Stomach (tissue), 9 donors: Measurements from ENCODE around the gene CPEB2. TPM values are rescaled to one million over a fixed set of nuclear protein-coding genes. Genes with fewer than 3 reads are reported as not detected.
A peak's percentile ranks its signal among the peaks of the same experiment; 100 is the strongest.

Experiments used
- DNase-seq, 2 donors: peaks; one replicate each; pipeline versions ENCODE4 v3.0.0 to v3.0.0-alpha.2; 2013 to 2019
- H3K27ac ChIP-seq, 5 donors: fragments of 200-600 bp in 4 of 5; sonication (generic) in 4 of 5; one replicate each; pipeline ENCODE4 v1.5.1; 2013 to 2019; ENCODE audit warnings: mild to moderate bottlenecking in 1 of 5, moderate library complexity in 1 of 5
- H3K27me3 ChIP-seq, 3 donors: fragments of 200-600 bp; sonication (generic); one replicate each; pipeline ENCODE4 v1.5.1; 2017 to 2019; ENCODE audit warnings: mixed run types in 1 of 3
- H3K36me3 ChIP-seq, 4 donors: fragments of 200-600 bp; sonication (generic); 1 replicate in 3 of 4; 2 replicates in 1 of 4; pipeline ENCODE4 v1.5.1; 2016 to 2019
- H3K4me1 ChIP-seq, 4 donors: fragments of 200-600 bp; sonication (generic); one replicate each; pipeline ENCODE4 v1.5.1; 2016 to 2019
- H3K4me3 ChIP-seq, 4 donors: fragments of 200-600 bp; sonication (generic) in 3 of 4; one replicate each; pipeline ENCODE4 v1.5.1; 2016 to 2019; ENCODE audit warnings: mild to moderate bottlenecking in 1 of 4
- H3K9me3 ChIP-seq, 4 donors: fragments of 200-600 bp; sonication (generic); one replicate each; pipeline ENCODE4 v1.5.1; 2016 to 2019
- EP300 ChIP-seq: sonication (generic); formaldehyde crosslinking; IDR thresholded peaks from one replicate; pipeline ENCODE4 v1.6.1; 2017; ENCODE audit warnings: antibody characterized with exemption
- POLR2A ChIP-seq, 4 donors: fragments of 450-650 bp; IDR thresholded peaks; one replicate each; pipeline ENCODE4 v1.6.1; 2016; ENCODE audit warnings: antibody characterized with exemption in 4 of 4, control low read depth in 2 of 4, mild to moderate bottlenecking in 1 of 4, moderate library complexity in 1 of 4
- POLR2AphosphoS5 ChIP-seq, 3 donors: sonication (generic); formaldehyde crosslinking; IDR thresholded peaks; one replicate each; pipeline ENCODE4 v1.6.1; 2016; ENCODE audit warnings: antibody characterized with exemption in 3 of 3
- WGBS, 5 donors: extraction: QIAGEN DNeasy Blood & Tissue Kit in 3 of 5; methylation state at CpG; one replicate each; pipeline versions ENCODE4 v1.1.5 to v1.1.7; 2013 to 2018; 5-methylcytosine and 5-hydroxymethylcytosine counted together
- intact Hi-C: fragments of 100-400 bp; cut with DNase I; formaldehyde crosslinking; loops from one replicate; pipeline ENCODE4 v1.15.1; 2023; ENCODE audit warnings: low total_unique reads
- polyA plus RNA-seq, 3 donors: library from polyadenylated mRNA; stranded (reverse); fragments of 200-250 nt; gene quantifications; one replicate each; pipeline ENCODE4 v1.2.3, GENCODE V29; 2013
- total RNA-seq, 5 donors: library from RNA; depleted of rRNA; stranded (reverse); fragments of >200 nt; gene quantifications; one replicate each; pipeline versions ENCODE4 v1.1.0 to v1.2.3, GENCODE V29; 2014 to 2016
- TF ChIP-seq, protein P1 (sequence below), 7 experiments: fragments of 450-650 bp in 4 of 7; fragments of 200-600 bp in 3 of 7; sonication (generic) in 3 of 7; IDR thresholded peaks; one replicate each; pipeline ENCODE4 v1.5.1; 2016 to 2019; ENCODE audit warnings: antibody characterized with exemption in 7 of 7, control low read depth in 2 of 7, mild to moderate bottlenecking in 1 of 7
- donor health status: healthy with polysubstance abuse.
- donor health status: Bipolar disorder and iron deficiency.
- donor health status: healthy.

The CPEB2 gene
- total and polyA plus RNA-seq, 8 donors: 3.4 to 97.9 (median 21.8) TPM

DNA sequence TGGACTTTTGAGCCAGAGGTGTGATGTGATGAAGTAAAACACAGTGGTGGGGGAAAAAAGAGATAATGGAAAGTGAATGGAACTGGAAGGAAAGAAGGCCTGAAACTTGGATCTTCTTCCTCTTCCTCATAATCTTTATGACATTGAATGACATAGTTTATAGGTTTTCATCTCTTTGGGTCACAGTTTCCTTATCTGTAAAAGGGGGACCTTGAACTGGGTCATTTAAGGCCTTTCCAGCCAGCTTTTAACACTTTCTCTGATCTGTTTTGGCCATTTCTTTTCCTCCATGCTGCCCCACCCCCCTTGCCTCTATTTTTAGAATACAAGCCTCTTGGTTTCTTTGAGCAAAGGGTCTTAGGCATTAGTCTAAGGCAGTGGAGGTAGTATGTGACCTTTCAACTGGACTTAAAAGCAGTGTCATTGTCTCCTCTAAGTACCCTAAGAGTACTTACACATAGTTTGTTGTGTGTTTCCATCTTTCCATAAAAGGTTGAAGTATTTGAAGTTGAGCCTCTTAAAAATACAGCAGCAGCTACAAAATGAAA lies 7.8 kb downstream of the CPEB2 start:
- H3K4me1 ChIP-seq: peaks cover 22 to 95% (median 64%) of the 10 kb centered on the region in 4 donors

DNA sequence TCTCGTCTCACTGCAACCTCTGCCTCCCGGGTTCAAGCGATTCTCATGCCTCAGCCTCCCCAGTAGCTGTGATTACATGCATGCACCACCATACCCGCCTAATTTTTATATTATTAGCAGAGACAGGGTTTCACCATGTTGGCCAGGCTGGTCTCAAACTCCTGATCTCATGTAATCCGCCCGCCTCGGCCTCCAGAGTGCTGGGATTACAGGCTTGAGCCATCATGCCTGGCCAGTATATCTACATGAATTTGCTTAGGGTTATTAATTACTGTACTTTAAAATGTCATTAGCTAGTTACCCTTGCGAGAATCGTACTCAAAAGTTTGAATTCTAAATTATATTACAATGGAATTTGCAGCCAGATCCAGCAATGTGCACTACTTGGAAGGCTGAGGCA lies 8.9 kb downstream of the CPEB2 start:
- no peak for TF ChIP-seq EP300
- Histone ChIP-seq H3K4me3 (no peak overlapping the region), H3K27ac (no peak overlapping the region), H3K36me3 (peaks cover 0 to 50% (median 18%) of the 10 kb centered on the region in 4 donors), H3K4me1 (peaks cover 22 to 98% (median 61%) of the 10 kb centered on the region in 4 donors), H3K9me3 (no peaks in the 10 kb centered on the region), H3K27me3 (no peaks in the 10 kb centered on the region)
- WGBS, 5 donors: 90 to 95% (median 92%) methylated on average over 9 of the region's 9 CpGs
- no peak for DNase-seq
- intact Hi-C loops: no loop called here

More for the DNA sequence above, 7.8 kb downstream of the CPEB2 start:
- no peak for DNase-seq
- Histone ChIP-seq H3K27me3 (no peaks in the 10 kb centered on the region), H3K4me3 (no peak overlapping the region), H3K27ac (peak overlapping the region in 2 of 5 donors; percentile 0 to 21), H3K9me3 (no peaks in the 10 kb centered on the region), H3K36me3 (peaks cover 0 to 39% (median 9%) of the 10 kb centered on the region in 4 donors)
- TF ChIP-seq POLR2A (IDR thresholded peaks at IDR 0.05) (no peak), POLR2AphosphoS5 (IDR thresholded peaks at IDR 0.05) (no peak), EP300 (no peak)
- TF ChIP-seq, protein P1, sequence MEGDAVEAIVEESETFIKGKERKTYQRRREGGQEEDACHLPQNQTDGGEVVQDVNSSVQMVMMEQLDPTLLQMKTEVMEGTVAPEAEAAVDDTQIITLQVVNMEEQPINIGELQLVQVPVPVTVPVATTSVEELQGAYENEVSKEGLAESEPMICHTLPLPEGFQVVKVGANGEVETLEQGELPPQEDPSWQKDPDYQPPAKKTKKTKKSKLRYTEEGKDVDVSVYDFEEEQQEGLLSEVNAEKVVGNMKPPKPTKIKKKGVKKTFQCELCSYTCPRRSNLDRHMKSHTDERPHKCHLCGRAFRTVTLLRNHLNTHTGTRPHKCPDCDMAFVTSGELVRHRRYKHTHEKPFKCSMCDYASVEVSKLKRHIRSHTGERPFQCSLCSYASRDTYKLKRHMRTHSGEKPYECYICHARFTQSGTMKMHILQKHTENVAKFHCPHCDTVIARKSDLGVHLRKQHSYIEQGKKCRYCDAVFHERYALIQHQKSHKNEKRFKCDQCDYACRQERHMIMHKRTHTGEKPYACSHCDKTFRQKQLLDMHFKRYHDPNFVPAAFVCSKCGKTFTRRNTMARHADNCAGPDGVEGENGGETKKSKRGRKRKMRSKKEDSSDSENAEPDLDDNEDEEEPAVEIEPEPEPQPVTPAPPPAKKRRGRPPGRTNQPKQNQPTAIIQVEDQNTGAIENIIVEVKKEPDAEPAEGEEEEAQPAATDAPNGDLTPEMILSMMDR (IDR thresholded peaks at IDR 0.05): no peak
- intact Hi-C loops: no loop called here

DNA sequence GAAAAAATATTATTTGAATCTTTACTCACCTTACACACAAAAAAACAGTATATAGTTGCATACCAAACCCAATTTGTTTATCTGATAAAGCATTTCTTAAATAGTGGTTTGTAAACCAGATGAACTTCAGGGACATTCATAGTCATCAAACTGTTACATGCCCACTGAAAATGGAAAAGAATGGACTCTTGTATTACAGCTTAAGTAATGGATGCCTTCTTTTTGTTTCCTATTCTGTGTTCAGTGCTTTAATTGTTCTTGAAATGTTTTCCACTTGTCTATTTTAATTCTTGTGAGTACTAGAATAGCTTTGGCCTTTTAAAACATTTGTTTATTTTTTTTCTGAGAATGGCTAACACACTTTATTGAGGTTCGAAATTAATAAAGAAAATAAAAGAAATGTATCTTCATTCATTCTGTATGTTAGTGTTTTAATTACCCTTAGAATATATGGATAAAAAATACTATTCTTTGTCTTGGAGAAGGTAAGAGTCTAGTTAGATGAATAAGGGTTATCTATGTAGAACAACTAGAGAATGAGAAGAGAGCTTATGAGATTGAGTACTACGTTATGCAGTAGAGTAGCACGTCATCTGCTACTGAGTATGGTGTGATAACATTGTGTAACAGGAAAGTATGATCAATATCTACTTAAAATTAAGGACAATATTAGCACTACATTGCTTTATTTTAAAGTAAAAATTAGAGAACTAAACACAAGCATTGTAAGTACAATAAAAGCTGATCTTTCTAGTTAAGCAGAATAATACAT lies 9.9 kb downstream of the CPEB2 start:
- no peak for TF ChIP-seq POLR2AphosphoS5 (IDR thresholded peaks at IDR 0.05)
- TF ChIP-seq, protein P1 (IDR thresholded peaks at IDR 0.05): no peak
- no peak for TF ChIP-seq POLR2A (IDR thresholded peaks at IDR 0.05)
- no peak for TF ChIP-seq EP300
- Histone ChIP-seq H3K4me3 (no peak overlapping the region), H3K9me3 (no peaks in the 10 kb centered on the region), H3K27me3 (no peaks in the 10 kb centered on the region), H3K36me3 (peaks cover 0 to 54% (median 22%) of the 10 kb centered on the region in 4 donors), H3K27ac (no peak overlapping the region), H3K4me1 (peaks cover 17 to 97% (median 56%) of the 10 kb centered on the region in 4 donors)
- 39 to 72% (median 49%) methylated on average over 3 of the region's 3 CpGs for WGBS, 5 donors
- no peak for DNase-seq
- intact Hi-C loops: no loop called here

DNA sequence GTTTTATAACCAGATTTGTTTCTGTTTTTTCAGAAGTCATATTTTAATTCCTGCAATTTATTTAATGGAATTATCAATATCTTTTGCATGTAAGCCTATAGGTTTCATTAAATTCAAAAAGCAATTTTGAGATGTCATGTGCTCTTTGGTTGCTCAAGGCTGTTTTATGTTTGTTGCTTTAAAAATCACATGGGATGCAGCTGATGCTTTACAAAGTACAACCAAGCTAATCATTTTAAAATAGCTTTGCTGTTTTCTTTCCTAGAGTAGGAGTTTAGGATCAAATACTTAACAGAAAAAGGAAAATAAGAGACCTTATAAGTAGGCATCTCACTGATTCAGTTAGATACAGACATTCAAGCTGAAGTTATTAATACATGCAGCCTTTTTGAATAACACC lies 11.3 kb downstream of the CPEB2 start:
- TF ChIP-seq POLR2A (IDR thresholded peaks at IDR 0.05): no peak
- TF ChIP-seq EP300: no peak
- TF ChIP-seq, protein P1 (IDR thresholded peaks at IDR 0.05): no peak
- TF ChIP-seq POLR2AphosphoS5 (IDR thresholded peaks at IDR 0.05): no peak
- Histone ChIP-seq H3K36me3 (peaks cover 0 to 51% (median 28%) of the 10 kb centered on the region in 4 donors), H3K4me1 (peaks cover 16 to 97% (median 56%) of the 10 kb centered on the region in 4 donors), H3K27me3 (no peaks in the 10 kb centered on the region), H3K27ac (no peak overlapping the region), H3K4me3 (no peak overlapping the region), H3K9me3 (no peaks in the 10 kb centered on the region)
- intact Hi-C loops: no loop called here
- DNase-seq: no peak

DNA sequence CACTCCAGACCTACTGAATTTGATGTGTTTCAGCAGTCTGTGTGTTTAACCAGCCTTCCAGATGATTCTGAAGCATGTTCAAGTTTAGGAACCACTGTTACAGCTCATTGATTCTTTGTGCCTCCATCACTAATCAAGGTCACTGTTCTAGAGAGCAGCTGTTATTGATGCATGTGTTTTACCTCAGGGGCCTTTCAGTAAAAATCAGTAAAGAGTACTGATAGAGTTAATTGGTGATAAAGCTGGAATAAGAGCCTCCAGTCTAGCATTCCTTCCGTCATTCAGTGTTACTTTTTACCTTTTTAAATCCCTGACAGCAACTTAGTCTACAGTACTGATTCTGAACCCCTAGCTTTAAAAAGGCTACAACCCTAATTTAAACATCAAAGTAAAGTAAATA lies 12.9 kb downstream of the CPEB2 start:
- intact Hi-C loops: no loop called here
- TF ChIP-seq POLR2A (IDR thresholded peaks at IDR 0.05): no peak
- Histone ChIP-seq H3K4me1 (peaks cover 16 to 95% (median 52%) of the 10 kb centered on the region in 4 donors), H3K36me3 (peaks cover 0 to 47% (median 36%) of the 10 kb centered on the region in 4 donors), H3K9me3 (no peaks in the 10 kb centered on the region), H3K4me3 (no peak overlapping the region), H3K27me3 (no peaks in the 10 kb centered on the region), H3K27ac (peak overlapping the region in 1 of 5 donors; percentile 22)
- no peak for DNase-seq
- WGBS, 5 donors: 39 to 74% (median 48%) methylated on average over 1 of the region's 1 CpG
